ENCODE measurements around the gene PRKCI. TPM values are rescaled to one million over a fixed set of nuclear protein-coding genes. Genes with fewer than 3 reads are reported as not detected.

Gene PRKCI
- polyA plus RNA-seq, 1 experiment: 84.3 TPM

- no peaks in the 10 kb centered on the region for H3K27me3 ChIP-seq (ENCODE audit: control insufficient read depth, insufficient read depth, low read length)
- POLR2A ChIA-PET: no interaction called here
- no peak overlapping the region for H3K27ac ChIP-seq (ENCODE audit: low read depth, low read length)
- H3K4me3 ChIP-seq (ENCODE audit: low read depth, low read length): no peak overlapping the region
- TF ChIP-seq CTCF (IDR thresholded peaks at IDR 0.05; ENCODE audit: low read depth, low read length): no peak
- no peak for DNase-seq (ENCODE audit: low read depth, low spot score)
- no peaks in the 10 kb centered on the region for H3K9me3 ChIP-seq (ENCODE audit: control insufficient read depth, insufficient read depth, low read length)
- CTCF ChIA-PET: no interaction called here
Observed at GRCh38 chr3:170302008-170302407, 79.8 kb downstream of the PRKCI start.

GRCh38 chr3:170306015-170306414 lies 83.8 kb downstream of the PRKCI start:
- H3K9me3 ChIP-seq (ENCODE audit: control insufficient read depth, insufficient read depth, low read length): no peaks in the 10 kb centered on the region
- no peak overlapping the region for H3K27ac ChIP-seq (ENCODE audit: low read depth, low read length)
- ChIA-PET CTCF (no interaction called here), POLR2A (no interaction called here)
- no peak for TF ChIP-seq CTCF (IDR thresholded peaks at IDR 0.05; ENCODE audit: low read depth, low read length)
- no peak for DNase-seq (ENCODE audit: low read depth, low spot score)
- no peak overlapping the region for H3K4me3 ChIP-seq (ENCODE audit: low read depth, low read length)
- H3K27me3 ChIP-seq (ENCODE audit: control insufficient read depth, insufficient read depth, low read length): no peaks in the 10 kb centered on the region

- TF ChIP-seq CTCF (IDR thresholded peaks at IDR 0.05; ENCODE audit: low read depth, low read length): no peak
- Histone ChIP-seq H3K4me3 (ENCODE audit: low read depth, low read length) (no peak overlapping the region), H3K27me3 (ENCODE audit: control insufficient read depth, insufficient read depth, low read length) (no peaks in the 10 kb centered on the region), H3K9me3 (ENCODE audit: control insufficient read depth, insufficient read depth, low read length) (no peaks in the 10 kb centered on the region), H3K27ac (ENCODE audit: low read depth, low read length) (peak overlapping the region; percentile 21)
- CTCF ChIA-PET: interaction anchor here (2.4 to 3.5 kb wide), 3 partner anchors 103 to 540 kb away, joined by 13 to 23 read pairs (median 22); no protein-coding TSS in a partner anchor
- DNase-seq (ENCODE audit: low read depth, low spot score): peak; percentile 23
- POLR2A ChIA-PET: interaction anchor here (1.8 kb wide), 1 partner anchor 49 kb away, joined by 6 read pairs; the partner anchor contains the start of gene SKIL
Observed at GRCh38 chr3:170307671-170308405, 85.6 kb downstream of the PRKCI start.

- Histone ChIP-seq H3K4me3 (ENCODE audit: low read depth, low read length) (no peak overlapping the region), H3K27ac (ENCODE audit: low read depth, low read length) (no peak overlapping the region), H3K9me3 (ENCODE audit: control insufficient read depth, insufficient read depth, low read length) (no peaks in the 10 kb centered on the region), H3K27me3 (ENCODE audit: control insufficient read depth, insufficient read depth, low read length) (no peaks in the 10 kb centered on the region)
- ChIA-PET POLR2A (interaction anchor here (0.6 kb wide), 1 partner anchor 76 kb away, joined by 3 read pairs; no protein-coding TSS in a partner anchor), CTCF (interaction anchor here (0.6 to 3.5 kb wide), 21 partner anchors 12 to 1136 kb away, joined by 3 to 23 read pairs (median 4); no protein-coding TSS in a partner anchor)
- TF ChIP-seq CTCF (IDR thresholded peaks at IDR 0.05; ENCODE audit: low read depth, low read length): no peak
- DNase-seq (ENCODE audit: low read depth, low spot score): no peak
Observed at GRCh38 chr3:170309046-170309445, 86.8 kb downstream of the PRKCI start.

GRCh38 chr3:170317954-170318353 lies 95.7 kb downstream of the PRKCI start:
- POLR2A ChIA-PET: no interaction called here
- TF ChIP-seq CTCF (IDR thresholded peaks at IDR 0.05; ENCODE audit: low read depth, low read length): no peak

More at GRCh38 chr3:170317954-170318353, 95.7 kb downstream of the PRKCI start:
- H3K9me3 ChIP-seq (ENCODE audit: control insufficient read depth, insufficient read depth, low read length): no peaks in the 10 kb centered on the region
- DNase-seq (ENCODE audit: low read depth, low spot score): no peak
- no peak overlapping the region for H3K4me3 ChIP-seq (ENCODE audit: low read depth, low read length)
- CTCF ChIA-PET: no interaction called here
- no peak overlapping the region for H3K27ac ChIP-seq (ENCODE audit: low read depth, low read length)
- H3K27me3 ChIP-seq (ENCODE audit: control insufficient read depth, insufficient read depth, low read length): no peaks in the 10 kb centered on the region
